GM23248 (cell line): Measurements from ENCODE around the gene NRP1. TPM values are rescaled to one million over a fixed set of nuclear protein-coding genes. Genes with fewer than 3 reads are reported as not detected.

Experiments
- DNase-seq: peaks from one replicate; pipeline ENCODE4 v3.0.0-alpha.2; 2015
- H2AFZ ChIP-seq: fragments of 200-600 bp; sonication (generic); 2 replicates; pipeline ENCODE4 v1.6.1; 2016; ENCODE audit warnings: antibody characterized with exemption
- H3F3A ChIP-seq: fragments of 200-600 bp; sonication (generic); 2 replicates; pipeline ENCODE4 v1.6.1; 2016; ENCODE audit warnings: mild to moderate bottlenecking, antibody characterized with exemption, mixed run types; ENCODE audit not compliant: insufficient read depth
- H3K27ac ChIP-seq: fragments of 200-600 bp; sonication (generic); 2 replicates; pipeline ENCODE4 v1.5.1; 2016; ENCODE audit warnings: mild to moderate bottlenecking
- H3K27me3 ChIP-seq: fragments of 200-600 bp; sonication (generic); replicated peaks from 2 replicates; pipeline ENCODE4 v1.6.1; 2016; ENCODE audit warnings: mild to moderate bottlenecking; ENCODE audit not compliant: insufficient read depth
- H3K36me3 ChIP-seq: fragments of 200-600 bp; sonication (generic); 2 replicates; pipeline ENCODE4 v1.6.1; 2016; ENCODE audit warnings: low read depth, mild to moderate bottlenecking
- H3K4me1 ChIP-seq: fragments of 200-600 bp; sonication (generic); 2 replicates; pipeline ENCODE4 v1.6.1; 2016; ENCODE audit warnings: mild to moderate bottlenecking; ENCODE audit not compliant: insufficient read depth
- H3K4me2 ChIP-seq: fragments of 200-600 bp; sonication (generic); one replicate; pipeline ENCODE4 v1.6.1; 2016; ENCODE audit warnings: mild to moderate bottlenecking; ENCODE audit not compliant: unreplicated experiment
- H3K4me3 ChIP-seq: fragments of 200-600 bp; sonication (generic); 2 replicates; pipeline ENCODE4 v1.5.1; 2016; ENCODE audit warnings: mild to moderate bottlenecking
- H3K79me2 ChIP-seq: fragments of 200-600 bp; sonication (generic); 2 replicates; pipeline ENCODE4 v1.6.1; 2016; ENCODE audit warnings: mild to moderate bottlenecking; ENCODE audit not compliant: insufficient read depth
- H3K9ac ChIP-seq: fragments of 200-600 bp; sonication (generic); 2 replicates; pipeline ENCODE4 v1.6.1; 2016; ENCODE audit warnings: mild to moderate bottlenecking
- H3K9me2 ChIP-seq: fragments of 200-600 bp; sonication (generic); 2 replicates; pipeline ENCODE4 v1.6.1; 2016; ENCODE audit warnings: mixed run types, mild to moderate bottlenecking, moderate library complexity; ENCODE audit not compliant: insufficient read depth
- H3K9me3 ChIP-seq: fragments of 200-600 bp; sonication (generic); one replicate; pipeline ENCODE4 v1.6.1; 2017; ENCODE audit warnings: low read depth
- H4K20me1 ChIP-seq: fragments of 200-600 bp; sonication (generic); 2 replicates; pipeline ENCODE4 v1.6.0; 2016; ENCODE audit not compliant: insufficient read depth
- EZH2 ChIP-seq: fragments of 200-600 bp; sonication (generic); IDR thresholded peaks from 2 replicates; pipeline ENCODE4 v1.6.1; 2018; ENCODE audit warnings: antibody characterized with exemption, mild to moderate bottlenecking; ENCODE audit not compliant: insufficient read depth, poor library complexity, severe bottlenecking
- EZH2phosphoT487 ChIP-seq: fragments of 200-600 bp; sonication (generic); IDR thresholded peaks from 2 replicates; pipeline ENCODE4 v1.6.1; 2018; ENCODE audit warnings: antibody characterized with exemption, moderate library complexity, mild to moderate bottlenecking, low read depth; ENCODE audit not compliant: insufficient read depth
- WGBS, 2 experiments: methylation state at CpG; one replicate each; pipeline ENCODE4 v1.1.6; 2015 to 2017; ENCODE audit warnings: low lambda C conversion rate in 2 of 2, low coverage in 1 of 2; ENCODE audit errors: missing lambda C conversion rate in 2 of 2; 5-methylcytosine and 5-hydroxymethylcytosine counted together
- in situ Hi-C: fragments of 300-500 bp; cut with MboI; formaldehyde crosslinking; loops from 2 replicates; pipeline ENCODE4 v1.15.0; 2020
- polyA plus RNA-seq: library from polyadenylated mRNA; unstranded; fragments of >200 nt; fragmentation: Nextera tagmentation; extraction: Ambion mirVana; gene quantifications from 2 replicates; pipeline ENCODE4 v1.2.1, GENCODE V29; 2016
- total RNA-seq: library from RNA; depleted of rRNA; stranded (reverse); fragments of >200 nt; shearing (Covaris generic); gene quantifications from 2 replicates; pipeline ENCODE4 v1.2.3, GENCODE V29; 2014

The NRP1 gene
- total and polyA plus RNA-seq, 2 experiments from 2014 or later: 152 to 175 TPM

- H3K36me3 ChIP-seq: no peaks in the 10 kb centered on the region
- no peak for DNase-seq
- H3K4me3 ChIP-seq: no peak overlapping the region
Measured at GRCh38 chr10:33153251-33153967, 181.1 kb downstream of the NRP1 start.

GRCh38 chr10:33152750-33153149 lies 181.7 kb downstream of the NRP1 start:
- in situ Hi-C loops: loop anchor here (25.0 kb wide), 1 partner anchor 365 kb away; no protein-coding TSS in a partner anchor
- no peaks in the 10 kb centered on the region for H3K79me2 ChIP-seq
- TF ChIP-seq EZH2phosphoT487 (no peak), EZH2 (no peak)
- no peaks in the 10 kb centered on the region for H4K20me1 ChIP-seq
- H3K4me3 ChIP-seq: no peak overlapping the region
- H3K27ac ChIP-seq: no peak overlapping the region
- WGBS, 2 experiments: 90 to 91% methylated on average over 4 of the region's 4 CpGs
- no peaks in the 10 kb centered on the region for H3K27me3 ChIP-seq
- no peak for DNase-seq
- no peak overlapping the region for H3K9ac ChIP-seq
- H3K9me2 ChIP-seq: no peaks in the 10 kb centered on the region
- H2AFZ ChIP-seq: no peak overlapping the region
- H3K9me3 ChIP-seq: no peaks in the 10 kb centered on the region
- H3K36me3 ChIP-seq: no peaks in the 10 kb centered on the region
- H3F3A ChIP-seq: peaks cover 38% of the 10 kb centered on the region
- H3K4me1 ChIP-seq: peaks cover 38% of the 10 kb centered on the region
- H3K4me2 ChIP-seq: no peak overlapping the region

More at GRCh38 chr10:33153251-33153967, 181.1 kb downstream of the NRP1 start:
- Histone ChIP-seq H3K4me1 (peaks cover 38% of the 10 kb centered on the region), H3K9ac (no peak overlapping the region), H3K4me2 (no peak overlapping the region), H2AFZ (no peak overlapping the region), H3K27me3 (no peaks in the 10 kb centered on the region), H3K9me3 (no peaks in the 10 kb centered on the region), H3K9me2 (no peaks in the 10 kb centered on the region), H4K20me1 (no peaks in the 10 kb centered on the region), H3F3A (peaks cover 38% of the 10 kb centered on the region), H3K27ac (no peak overlapping the region), H3K79me2 (no peaks in the 10 kb centered on the region)
- 96 to 97% methylated on average over 8 of the region's 8 CpGs for WGBS, 2 experiments
- in situ Hi-C loops: loop anchor here (25.0 kb wide), 1 partner anchor 366 kb away; no protein-coding TSS in a partner anchor
- TF ChIP-seq EZH2 (no peak), EZH2phosphoT487 (no peak)

GRCh38 chr10:33152146-33152545 lies 182.3 kb downstream of the NRP1 start:
- Histone ChIP-seq H3K9me2 (no peaks in the 10 kb centered on the region), H4K20me1 (no peaks in the 10 kb centered on the region), H3K79me2 (no peaks in the 10 kb centered on the region), H2AFZ (no peak overlapping the region), H3K27ac (no peak overlapping the region), H3K9ac (no peak overlapping the region), H3K4me3 (no peak overlapping the region), H3K9me3 (no peaks in the 10 kb centered on the region), H3K36me3 (no peaks in the 10 kb centered on the region), H3K4me1 (peaks cover 34% of the 10 kb centered on the region), H3F3A (peaks cover 34% of the 10 kb centered on the region), H3K27me3 (no peaks in the 10 kb centered on the region), H3K4me2 (no peak overlapping the region)
- WGBS, 2 experiments: 87 to 90% methylated on average over 7 of the region's 7 CpGs
- in situ Hi-C loops: loop anchor here (25.0 kb wide), 1 partner anchor 365 kb away; no protein-coding TSS in a partner anchor
- TF ChIP-seq EZH2phosphoT487 (no peak), EZH2 (no peak)
- DNase-seq: no peak

GRCh38 chr10:33151344-33151864 lies 183.1 kb downstream of the NRP1 start:
- Histone ChIP-seq H3K9ac (no peak overlapping the region), H3K4me2 (no peak overlapping the region), H3K9me3 (no peaks in the 10 kb centered on the region), H3K4me3 (no peak overlapping the region), H3K27me3 (no peaks in the 10 kb centered on the region), H3K36me3 (no peaks in the 10 kb centered on the region), H3K79me2 (no peaks in the 10 kb centered on the region), H3K4me1 (peaks cover 27% of the 10 kb centered on the region), H3K27ac (no peak overlapping the region), H3K9me2 (no peaks in the 10 kb centered on the region), H4K20me1 (no peaks in the 10 kb centered on the region), H2AFZ (no peak overlapping the region), H3F3A (peaks cover 27% of the 10 kb centered on the region)
- 94 to 97% methylated on average over 3 of the region's 3 CpGs for WGBS, 2 experiments
- TF ChIP-seq EZH2: no peak
- TF ChIP-seq EZH2phosphoT487: no peak
- in situ Hi-C loops: loop anchor here (25.0 kb wide), 1 partner anchor 364 kb away; no protein-coding TSS in a partner anchor
- DNase-seq: no peak
